CD4-positive, alpha-beta T cell treated with Interleukin-17A for 4 hours (primary cell): ENCODE data around the gene ATXN10.
"Not testable (repeated sequence)": the region's sequence is repeated elsewhere in the genome, so short reads cannot be mapped to it uniquely, and the experiment has no call there.

Experiments used
- DNase-seq: peaks from one replicate; pipeline ENCODE4 v3.0.0-alpha.2; 2020; ENCODE audit warnings: mixed read lengths

The ATXN10 gene

GRCh38 chr22:45644714-45645113 is 26.9 kb upstream of the ATXN10 start:
- DNase-seq, result no peak

GRCh38 chr22:45645150-45645525 is 26.5 kb upstream of the ATXN10 start:
- no peak for DNase-seq

- DNase-seq, result peak; percentile 82
Measured at GRCh38 chr22:45645526-45646414, 25.9 kb upstream of the ATXN10 start.

- DNase-seq, result no peak
Measured at GRCh38 chr22:45647532-45648225, 24.0 kb upstream of the ATXN10 start.

- no peak for DNase-seq
Measured at GRCh38 chr22:45648301-45649117, 23.1 kb upstream of the ATXN10 start.

- no peak for DNase-seq
Measured at GRCh38 chr22:45649809-45650208, 21.8 kb upstream of the ATXN10 start.

GRCh38 chr22:45650721-45651120 is 20.9 kb upstream of the ATXN10 start:
- no peak for DNase-seq

GRCh38 chr22:45651931-45652528 is 19.6 kb upstream of the ATXN10 start:
- DNase-seq, result no peak

GRCh38 chr22:45656577-45656976 is 15.1 kb upstream of the ATXN10 start:
- no peak for DNase-seq

- no peak for DNase-seq
Measured at GRCh38 chr22:45657701-45658100, 13.9 kb upstream of the ATXN10 start.

- DNase-seq, result no peak
Measured at GRCh38 chr22:45664136-45664646, 7.4 kb upstream of the ATXN10 start.

- DNase-seq, result no peak
Measured at GRCh38 chr22:45667486-45667885, 4.1 kb upstream of the ATXN10 start.

GRCh38 chr22:45670363-45670762 is 1.3 kb upstream of the ATXN10 start:
- not testable (repeated sequence) for DNase-seq

- DNase-seq, result peak; percentile 7
Measured at GRCh38 chr22:45670981-45671782, 452 bp upstream of the ATXN10 start.

GRCh38 chr22:45672564-45673481 is 1.2 kb downstream of the ATXN10 start:
- no peak for DNase-seq

GRCh38 chr22:45673482-45674175 is 2.0 kb downstream of the ATXN10 start:
- no peak for DNase-seq

GRCh38 chr22:45676024-45676423 is 4.4 kb downstream of the ATXN10 start:
- no peak for DNase-seq

GRCh38 chr22:45677063-45677462 is 5.4 kb downstream of the ATXN10 start:
- DNase-seq, result no peak

- no peak for DNase-seq
Measured at GRCh38 chr22:45678961-45679912, 7.6 kb downstream of the ATXN10 start.
